HepG2 (cell line): ENCODE results near the gene ACTR6. TPM values are rescaled to one million over a fixed set of nuclear protein-coding genes. Genes with fewer than 3 reads are reported as not detected.

Experiments
- ARID2 ChIP-seq: sonication (generic); formaldehyde crosslinking; IDR thresholded peaks from 2 replicates; pipeline ENCODE4 v1.8.1; 2022; ENCODE audit warnings: mild to moderate bottlenecking, missing genetic modification reagents, borderline replicate concordance
- CENPX ChIP-seq: sonication (generic); formaldehyde crosslinking; IDR thresholded peaks from 2 replicates; pipeline ENCODE4 v1.9.0; 2021; ENCODE audit warnings: mild to moderate bottlenecking, missing genetic modification reagents, moderate library complexity
- ELF4 ChIP-seq: sonication (generic); formaldehyde crosslinking; IDR thresholded peaks from 2 replicates; pipeline ENCODE4 v1.5.0; 2020; ENCODE audit warnings: missing genetic modification reagents, mild to moderate bottlenecking, moderate library complexity, borderline replicate concordance
- HDAC6 ChIP-seq: fragments of 200-600 bp; sonication (generic); IDR thresholded peaks from 2 replicates; pipeline ENCODE4 v1.7.0; 2017; ENCODE audit warnings: mild to moderate bottlenecking, antibody characterized with exemption, low read length, low read depth
- HHEX ChIP-seq: IDR thresholded peaks from 2 replicates; pipeline ENCODE4 v1.6.1; 2016; ENCODE audit warnings: control low read depth
- IKZF1 ChIP-seq: fragments of 450-650 bp; IDR thresholded peaks from 2 replicates; pipeline ENCODE4 v1.7.1; 2016
- KLF12 ChIP-seq: sonication (generic); formaldehyde crosslinking; IDR thresholded peaks from 2 replicates; pipeline ENCODE4 v1.4.0; 2020; ENCODE audit warnings: missing genetic modification reagents, borderline replicate concordance
- NFYC ChIP-seq: IDR thresholded peaks from 2 replicates; pipeline ENCODE4 v1.6.1; 2016; ENCODE audit warnings: missing genetic modification reagents, missing compliant biosample characterization
- POLR2G ChIP-seq: fragments of 200-400 bp; formaldehyde crosslinking; IDR thresholded peaks from 2 replicates; pipeline ENCODE4 v1.6.1; 2018; ENCODE audit warnings: mild to moderate bottlenecking, low read depth, low read length, moderate library complexity
- RELA ChIP-seq: sonication (generic); formaldehyde crosslinking; IDR thresholded peaks from 2 replicates; pipeline ENCODE4 v1.4.0; 2020; ENCODE audit warnings: missing genetic modification reagents
- RFX5 ChIP-seq: IDR thresholded peaks from 2 replicates; pipeline ENCODE4 v1.6.1; 2011; ENCODE audit warnings: low read depth, low read length, improper control_type of control experiment
- ZBTB20 ChIP-seq: sonication (generic); formaldehyde crosslinking; IDR thresholded peaks from 2 replicates; pipeline ENCODE4 v1.8.1; 2023; ENCODE audit warnings: missing genetic modification reagents, low read depth, mild to moderate bottlenecking, borderline replicate concordance
- ZFP62 ChIP-seq: sonication (generic); formaldehyde crosslinking; IDR thresholded peaks from 2 replicates; pipeline ENCODE4 v1.4.0; 2020; ENCODE audit warnings: missing genetic modification reagents
- ZNF556 ChIP-seq: sonication (generic); formaldehyde crosslinking; IDR thresholded peaks from 2 replicates; pipeline ENCODE4 v1.4.0; 2020; ENCODE audit warnings: mild to moderate bottlenecking, missing genetic modification reagents, borderline replicate concordance
- ZNF572 ChIP-seq: sonication (generic); formaldehyde crosslinking; IDR thresholded peaks from 2 replicates; pipeline ENCODE4 v1.5.1; 2020; ENCODE audit warnings: mild to moderate bottlenecking, missing genetic modification reagents
- ZNF766 ChIP-seq: sonication (generic); formaldehyde crosslinking; IDR thresholded peaks from 2 replicates; pipeline ENCODE4 v1.5.0; 2020; ENCODE audit warnings: missing genetic modification reagents, borderline replicate concordance
- ZNF777 ChIP-seq: sonication (generic); formaldehyde crosslinking; IDR thresholded peaks from 2 replicates; pipeline ENCODE4 v1.4.0; 2020; ENCODE audit warnings: missing genetic modification reagents
- ZNF816 ChIP-seq: sonication (generic); formaldehyde crosslinking; IDR thresholded peaks from 2 replicates; pipeline ENCODE4 v1.8.0; 2022; ENCODE audit warnings: missing genetic modification reagents, mild to moderate bottlenecking, borderline replicate concordance
- ZNF83 ChIP-seq: sonication (generic); formaldehyde crosslinking; IDR thresholded peaks from 2 replicates; pipeline ENCODE4 v1.4.0; 2020; ENCODE audit warnings: missing genetic modification reagents, mild to moderate bottlenecking, borderline replicate concordance
- polyA plus RNA-seq, 8 experiments: library from polyadenylated mRNA; depleted of rRNA in 3 of 8; stranded (reverse) in 7 of 8; unstranded in 1 of 8; fragments of >200 nt; fragmentation: Illumina TruSeq in 4 of 8; extraction: Trizol in 4 of 8; gene quantifications; 2 replicates each; pipeline versions ENCODE4 v1.2.1 to v1.2.3, GENCODE V29; 2011 to 2016; ENCODE audit warnings: low read depth in 4 of 8, missing spikeins in 1 of 8, mixed read lengths in 1 of 8; ENCODE audit not compliant: insufficient read depth in 1 of 8
- total RNA-seq, 5 experiments: library from RNA; depleted of rRNA; stranded (reverse); fragments of >200 nt; fragmentation: Illumina TruSeq; extraction: Trizol; gene quantifications; 2 replicates each; pipeline ENCODE4 v1.2.3, GENCODE V29; 2016; ENCODE audit warnings: low read depth in 1 of 5
- TF ChIP-seq, protein P1 (sequence below): conservative IDR thresholded peaks from 2 replicates; pipeline ENCODE4 v1.6.1; 2018; ENCODE audit warnings: missing genetic modification reagents
- TF ChIP-seq, protein P2 (sequence below): sonication (generic); formaldehyde crosslinking; IDR thresholded peaks from 2 replicates; pipeline ENCODE4 v1.8.0; 2022; ENCODE audit warnings: missing genetic modification reagents, mild to moderate bottlenecking, moderate library complexity, borderline replicate concordance
- TF ChIP-seq, protein P3 (sequence below): sonication (generic); formaldehyde crosslinking; IDR thresholded peaks from 2 replicates; pipeline ENCODE4 v1.4.0; 2020; ENCODE audit warnings: mild to moderate bottlenecking, missing genetic modification reagents
- TF ChIP-seq, protein P4 (sequence below): sonication (generic); formaldehyde crosslinking; IDR thresholded peaks from 2 replicates; pipeline ENCODE4 v1.5.0; 2020; ENCODE audit warnings: mild to moderate bottlenecking, missing genetic modification reagents, borderline replicate concordance
- TF ChIP-seq, protein P5 (sequence below): sonication (generic); formaldehyde crosslinking; IDR thresholded peaks from 2 replicates; pipeline ENCODE4 v1.4.0; 2020; ENCODE audit warnings: missing genetic modification reagents

ACTR6 gene
- total and polyA plus RNA-seq, 2 of the 13 experiments (the other 11 are each of a cell fraction or from before 2014, with no cell fraction given) = 12.9 to 22.4 TPM

DNA sequence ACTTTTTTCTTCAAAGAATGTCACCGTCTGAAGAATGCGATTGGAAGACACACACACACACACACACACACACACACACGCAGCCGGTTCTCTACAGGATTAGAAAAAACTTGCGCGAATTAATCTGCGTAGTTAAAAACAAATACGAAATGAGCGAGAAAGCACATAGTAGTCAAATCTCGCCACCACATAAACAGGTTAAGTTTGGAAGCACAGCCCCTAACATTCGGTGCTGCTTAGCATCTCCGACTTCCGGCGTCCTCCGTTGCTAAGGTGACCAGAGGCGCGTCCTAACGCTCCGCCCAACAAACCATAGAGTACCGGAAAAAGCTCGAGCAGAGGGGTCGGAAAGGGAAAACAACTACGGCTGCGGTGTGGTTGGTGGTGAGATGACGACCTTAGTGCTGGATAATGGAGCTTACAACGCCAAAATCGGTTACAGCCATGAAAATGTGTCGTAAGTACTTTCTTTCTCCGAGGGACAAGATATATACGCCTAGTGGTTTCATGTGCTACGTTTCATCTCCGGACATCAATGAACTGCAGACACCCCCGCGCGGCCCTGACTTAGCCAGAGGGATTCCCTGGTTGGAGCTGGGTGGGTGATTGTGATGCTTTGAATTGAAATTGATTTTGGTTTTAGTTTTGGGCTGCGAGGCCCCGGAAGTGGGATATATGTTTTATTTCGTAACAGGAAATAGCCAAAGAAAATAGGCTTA, at the start of gene ACTR6 (continued):
- TF ChIP-seq NFYC (CRISPR knock-in tag) = no peak
- TF ChIP-seq, protein P1, sequence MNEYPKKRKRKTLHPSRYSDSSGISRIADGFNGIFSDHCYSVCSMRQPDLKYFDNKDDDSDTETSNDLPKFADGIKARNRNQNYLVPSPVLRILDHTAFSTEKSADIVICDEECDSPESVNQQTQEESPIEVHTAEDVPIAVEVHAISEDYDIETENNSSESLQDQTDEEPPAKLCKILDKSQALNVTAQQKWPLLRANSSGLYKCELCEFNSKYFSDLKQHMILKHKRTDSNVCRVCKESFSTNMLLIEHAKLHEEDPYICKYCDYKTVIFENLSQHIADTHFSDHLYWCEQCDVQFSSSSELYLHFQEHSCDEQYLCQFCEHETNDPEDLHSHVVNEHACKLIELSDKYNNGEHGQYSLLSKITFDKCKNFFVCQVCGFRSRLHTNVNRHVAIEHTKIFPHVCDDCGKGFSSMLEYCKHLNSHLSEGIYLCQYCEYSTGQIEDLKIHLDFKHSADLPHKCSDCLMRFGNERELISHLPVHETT = no peak
- no peak for TF ChIP-seq HDAC6
- TF ChIP-seq, protein P2, sequence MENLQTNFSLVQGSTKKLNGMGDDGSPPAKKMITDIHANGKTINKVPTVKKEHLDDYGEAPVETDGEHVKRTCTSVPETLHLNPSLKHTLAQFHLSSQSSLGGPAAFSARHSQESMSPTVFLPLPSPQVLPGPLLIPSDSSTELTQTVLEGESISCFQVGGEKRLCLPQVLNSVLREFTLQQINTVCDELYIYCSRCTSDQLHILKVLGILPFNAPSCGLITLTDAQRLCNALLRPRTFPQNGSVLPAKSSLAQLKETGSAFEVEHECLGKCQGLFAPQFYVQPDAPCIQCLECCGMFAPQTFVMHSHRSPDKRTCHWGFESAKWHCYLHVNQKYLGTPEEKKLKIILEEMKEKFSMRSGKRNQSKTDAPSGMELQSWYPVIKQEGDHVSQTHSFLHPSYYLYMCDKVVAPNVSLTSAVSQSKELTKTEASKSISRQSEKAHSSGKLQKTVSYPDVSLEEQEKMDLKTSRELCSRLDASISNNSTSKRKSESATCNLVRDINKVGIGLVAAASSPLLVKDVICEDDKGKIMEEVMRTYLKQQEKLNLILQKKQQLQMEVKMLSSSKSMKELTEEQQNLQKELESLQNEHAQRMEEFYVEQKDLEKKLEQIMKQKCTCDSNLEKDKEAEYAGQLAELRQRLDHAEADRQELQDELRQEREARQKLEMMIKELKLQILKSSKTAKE (CRISPR knock-in tag) = no peak
- no peak for TF ChIP-seq ZFP62 (CRISPR knock-in tag)
- no peak for TF ChIP-seq CENPX (CRISPR knock-in tag)
- peak; percentile 86 for TF ChIP-seq POLR2G
- no peak for TF ChIP-seq HHEX (CRISPR knock-in tag)
- TF ChIP-seq ZNF83 (CRISPR knock-in tag) = no peak
- TF ChIP-seq ZNF816 (CRISPR knock-in tag) = no peak
- no peak for TF ChIP-seq IKZF1
- TF ChIP-seq KLF12 = 0 out of 2 replicates have a peak, but pooled peaks have one; percentile 52
- 0 out of 2 replicates have a peak, but pooled peaks have one; percentile 26 for TF ChIP-seq ZBTB20 (CRISPR knock-in tag)
- 0 out of 2 replicates have a peak, but pooled peaks have one; percentile 33 for TF ChIP-seq ELF4 (CRISPR knock-in tag)
- TF ChIP-seq, protein P3, sequence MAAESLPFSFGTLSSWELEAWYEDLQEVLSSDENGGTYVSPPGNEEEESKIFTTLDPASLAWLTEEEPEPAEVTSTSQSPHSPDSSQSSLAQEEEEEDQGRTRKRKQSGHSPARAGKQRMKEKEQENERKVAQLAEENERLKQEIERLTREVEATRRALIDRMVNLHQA (CRISPR knock-in tag) = no peak
- no peak for TF ChIP-seq ARID2 (CRISPR knock-in tag)
- no peak for TF ChIP-seq ZNF556 (CRISPR knock-in tag)
- 0 out of 2 replicates have a peak, but pooled peaks have one; percentile 46 for TF ChIP-seq ZNF766 (CRISPR knock-in tag)
- TF ChIP-seq RELA (CRISPR knock-in tag) = peak; percentile 73; the same call in 1 of the 2 replicates
- TF ChIP-seq ZNF777 = peak; percentile 70
- no peak; the same call in 1 of the 2 replicates for TF ChIP-seq RFX5
- TF ChIP-seq, protein P4, sequence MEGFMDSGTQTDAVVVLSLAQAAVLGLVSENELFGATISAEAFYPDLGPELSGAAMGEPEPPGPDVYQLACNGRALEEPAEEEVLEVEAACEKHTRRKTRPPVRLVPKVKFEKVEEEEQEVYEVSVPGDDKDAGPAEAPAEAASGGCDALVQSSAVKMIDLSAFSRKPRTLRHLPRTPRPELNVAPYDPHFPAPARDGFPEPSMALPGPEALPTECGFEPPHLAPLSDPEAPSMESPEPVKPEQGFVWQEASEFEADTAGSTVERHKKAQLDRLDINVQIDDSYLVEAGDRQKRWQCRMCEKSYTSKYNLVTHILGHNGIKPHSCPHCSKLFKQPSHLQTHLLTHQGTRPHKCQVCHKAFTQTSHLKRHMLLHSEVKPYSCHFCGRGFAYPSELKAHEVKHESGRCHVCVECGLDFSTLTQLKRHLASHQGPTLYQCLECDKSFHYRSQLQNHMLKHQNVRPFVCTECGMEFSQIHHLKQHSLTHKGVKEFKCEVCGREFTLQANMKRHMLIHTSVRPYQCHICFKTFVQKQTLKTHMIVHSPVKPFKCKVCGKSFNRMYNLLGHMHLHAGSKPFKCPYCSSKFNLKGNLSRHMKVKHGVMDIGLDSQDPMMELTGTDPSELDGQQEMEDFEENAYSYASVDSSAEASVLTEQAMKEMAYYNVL (CRISPR knock-in tag) = no peak
- TF ChIP-seq ZNF572 (CRISPR knock-in tag) = no peak
- TF ChIP-seq, protein P5, sequence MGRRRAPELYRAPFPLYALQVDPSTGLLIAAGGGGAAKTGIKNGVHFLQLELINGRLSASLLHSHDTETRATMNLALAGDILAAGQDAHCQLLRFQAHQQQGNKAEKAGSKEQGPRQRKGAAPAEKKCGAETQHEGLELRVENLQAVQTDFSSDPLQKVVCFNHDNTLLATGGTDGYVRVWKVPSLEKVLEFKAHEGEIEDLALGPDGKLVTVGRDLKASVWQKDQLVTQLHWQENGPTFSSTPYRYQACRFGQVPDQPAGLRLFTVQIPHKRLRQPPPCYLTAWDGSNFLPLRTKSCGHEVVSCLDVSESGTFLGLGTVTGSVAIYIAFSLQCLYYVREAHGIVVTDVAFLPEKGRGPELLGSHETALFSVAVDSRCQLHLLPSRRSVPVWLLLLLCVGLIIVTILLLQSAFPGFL (CRISPR knock-in tag) = no peak
